COR-L47 (cell line): ENCODE measurements around the gene PCDHGA10.
"Not testable (repeated sequence)": the region's sequence is repeated elsewhere in the genome, so short reads cannot be mapped to it uniquely, and the experiment has no call there.

Experiments
- DNase-seq: peaks from one replicate; lab custom pipeline; 2025; lab: John Stamatoyannopoulos, UW

Gene PCDHGA10

GRCh38 chr5:141412854-141413539 lies at the start of gene PCDHGA10:
Gene PCDHGA10 (plus strand): TSS chr5:141412987. CDS start chr5:141413176, 189 bp downstream.
- DNase-seq, result no peak

DNA sequence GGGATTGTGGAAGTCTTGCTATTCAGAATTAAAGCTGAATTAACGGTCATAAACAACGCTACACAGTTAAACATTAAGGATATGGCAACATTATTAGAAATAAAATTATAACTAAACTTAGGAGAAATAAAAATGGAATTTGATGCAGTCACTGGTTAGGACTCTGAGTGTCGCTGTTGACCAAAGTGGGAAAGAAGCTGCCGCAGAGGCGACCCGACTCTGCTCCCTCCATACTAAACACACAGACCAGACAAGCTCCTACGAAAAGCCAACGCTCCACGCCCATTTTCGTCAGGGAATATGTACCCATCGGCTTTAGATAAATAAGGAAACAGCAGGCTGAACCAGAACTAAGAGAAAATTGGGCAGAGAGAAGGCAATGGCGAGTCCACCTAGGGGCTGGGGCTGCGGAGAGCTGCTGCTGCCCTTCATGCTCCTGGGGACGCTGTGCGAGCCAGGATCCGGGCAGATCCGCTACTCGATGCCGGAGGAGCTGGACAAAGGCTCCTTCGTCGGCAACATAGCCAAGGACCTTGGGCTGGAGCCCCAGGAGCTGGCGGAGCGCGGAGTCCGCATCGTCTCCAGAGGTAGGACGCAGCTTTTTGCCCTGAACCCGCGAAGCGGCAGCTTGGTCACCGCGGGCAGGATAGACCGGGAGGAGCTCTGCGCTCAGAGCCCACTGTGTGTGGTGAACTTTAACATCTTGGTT lies 48.7 kb upstream of the PCDHGA10 start, which contains the start of gene PCDHGA5:
Gene PCDHGA5 (plus strand): TSS at position 211 of the 709 bp plus-strand sequence. CDS start 169 bp downstream, at position 380.
- no peak for DNase-seq

- no peak for DNase-seq
These were observed 46.5 kb upstream of the PCDHGA10 start for GRCh38 chr5:141366016-141366896.

DNA sequence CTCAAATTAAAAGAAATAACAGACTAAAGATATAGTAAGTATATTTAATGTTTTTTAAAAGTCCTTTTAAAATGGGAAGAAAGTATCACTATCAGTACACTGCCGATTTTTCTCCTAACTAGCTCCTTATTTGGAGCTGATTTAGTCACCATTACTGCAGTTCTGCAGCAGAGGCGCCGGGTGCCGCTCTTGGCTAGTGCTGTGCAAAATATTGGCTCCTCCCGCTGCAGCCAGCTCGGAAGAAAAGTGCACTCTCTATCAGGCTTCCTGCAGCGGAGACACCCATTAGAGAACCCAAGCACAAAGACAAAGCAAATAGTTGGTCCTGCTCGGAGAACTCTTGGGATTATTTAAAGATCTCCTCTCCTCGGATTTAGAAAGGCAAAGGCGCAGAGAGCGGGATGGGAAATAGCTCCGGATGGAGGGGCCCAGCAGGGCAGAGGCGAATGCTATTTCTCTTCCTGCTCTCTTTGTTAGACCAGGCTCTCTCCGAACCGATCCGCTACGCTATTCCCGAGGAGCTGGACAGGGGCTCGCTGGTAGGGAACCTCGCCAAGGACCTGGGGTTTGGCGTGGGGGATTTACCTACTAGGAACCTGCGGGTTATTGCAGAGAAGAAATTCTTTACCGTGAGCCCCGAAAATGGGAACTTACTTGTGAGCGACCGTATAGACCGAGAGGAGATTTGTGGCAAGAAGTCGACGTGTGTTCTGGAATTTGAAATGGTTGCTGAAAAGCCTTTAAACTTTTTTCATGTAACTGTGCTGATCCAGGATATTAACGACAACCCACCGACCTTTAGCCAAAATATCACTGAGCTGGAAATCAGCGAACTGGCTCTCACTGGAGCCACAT lies 42.6 kb upstream of the PCDHGA10 start, which contains the start of gene PCDHGB3:
Gene PCDHGB3 (plus strand): TSS at position 249 of the 855 bp plus-strand sequence. CDS start 153 bp downstream, at position 402.
- DNase-seq, result no peak

GRCh38 chr5:141371572-141372475 lies 41.0 kb upstream of the PCDHGA10 start:
- DNase-seq, result no peak

DNA sequence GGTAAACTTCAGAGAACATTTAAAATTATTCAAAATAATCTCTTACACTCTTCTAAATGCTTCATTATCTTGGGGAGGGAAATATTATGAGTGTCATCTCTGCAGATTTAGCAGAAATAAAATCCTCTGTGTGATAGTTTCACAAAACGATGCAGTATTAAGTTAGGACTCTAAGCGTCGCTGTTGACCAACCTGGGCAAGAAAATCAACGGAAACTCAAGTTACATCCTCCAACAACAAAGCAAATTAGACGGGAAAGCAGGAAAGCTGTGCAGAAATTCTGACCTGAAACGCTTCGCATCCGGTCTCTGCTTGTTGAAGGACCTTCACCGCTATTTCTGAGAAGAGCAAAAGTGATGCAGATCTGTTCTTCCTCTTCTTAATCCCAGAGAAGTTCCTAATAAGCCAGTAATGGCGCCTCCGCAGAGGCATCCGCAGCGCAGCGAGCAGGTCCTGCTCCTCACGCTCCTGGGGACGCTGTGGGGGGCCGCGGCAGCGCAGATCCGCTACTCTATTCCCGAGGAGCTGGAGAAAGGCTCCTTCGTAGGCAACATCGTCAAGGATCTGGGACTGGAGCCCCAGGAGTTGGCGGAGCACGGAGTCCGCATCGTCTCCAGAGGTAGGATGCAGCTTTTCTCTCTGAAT lies 39.0 kb upstream of the PCDHGA10 start, which contains the start of gene PCDHGA6:
Gene PCDHGA6 (plus strand): TSS at position 219 of the 645 bp plus-strand sequence. CDS start 193 bp downstream, at position 412.
- no peak for DNase-seq

GRCh38 chr5:141374627-141375026 lies 38.2 kb upstream of the PCDHGA10 start:
- DNase-seq, result no peak

GRCh38 chr5:141375444-141376155 lies 37.2 kb upstream of the PCDHGA10 start:
- DNase-seq, result not testable (repeated sequence)

DNA sequence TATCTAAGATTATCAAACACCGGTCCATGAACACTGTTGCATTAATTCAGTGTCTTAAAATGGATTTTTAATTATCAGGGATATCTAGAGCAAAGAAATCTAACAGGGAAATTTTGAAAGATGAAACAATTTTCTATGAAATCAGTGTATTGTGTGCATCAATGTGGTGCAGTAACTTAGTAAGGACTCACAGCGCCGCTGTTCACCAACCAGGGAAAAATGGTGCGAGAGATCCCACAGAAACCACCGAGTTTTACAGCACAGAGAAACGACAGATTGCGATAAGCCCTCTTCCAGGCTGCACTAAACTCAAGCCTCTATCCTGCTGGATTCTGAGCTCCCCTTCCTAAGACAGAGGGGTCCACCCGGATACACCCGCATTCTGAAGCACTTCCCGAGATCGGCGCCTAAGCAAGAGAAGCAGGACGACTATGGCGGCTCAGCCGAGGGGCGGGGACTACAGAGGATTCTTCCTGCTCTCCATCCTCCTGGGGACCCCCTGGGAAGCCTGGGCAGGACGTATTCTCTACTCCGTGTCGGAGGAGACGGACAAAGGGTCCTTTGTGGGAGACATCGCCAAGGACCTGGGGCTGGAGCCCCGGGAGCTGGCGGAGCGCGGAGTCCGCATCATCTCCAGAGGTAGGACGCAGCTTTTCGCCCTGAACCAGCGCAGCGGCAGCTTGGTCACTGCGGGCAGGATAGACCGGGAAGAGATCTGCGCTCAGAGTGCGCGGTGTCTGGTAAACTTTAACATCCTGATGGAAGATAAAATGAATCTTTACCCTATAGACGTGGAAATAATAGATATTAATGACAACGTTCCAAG lies 30.1 kb upstream of the PCDHGA10 start, which contains the start of gene PCDHGA7:
Gene PCDHGA7 (plus strand): TSS at position 274 of the 826 bp plus-strand sequence. CDS start 158 bp downstream, at position 432.
- no peak for DNase-seq

DNA sequence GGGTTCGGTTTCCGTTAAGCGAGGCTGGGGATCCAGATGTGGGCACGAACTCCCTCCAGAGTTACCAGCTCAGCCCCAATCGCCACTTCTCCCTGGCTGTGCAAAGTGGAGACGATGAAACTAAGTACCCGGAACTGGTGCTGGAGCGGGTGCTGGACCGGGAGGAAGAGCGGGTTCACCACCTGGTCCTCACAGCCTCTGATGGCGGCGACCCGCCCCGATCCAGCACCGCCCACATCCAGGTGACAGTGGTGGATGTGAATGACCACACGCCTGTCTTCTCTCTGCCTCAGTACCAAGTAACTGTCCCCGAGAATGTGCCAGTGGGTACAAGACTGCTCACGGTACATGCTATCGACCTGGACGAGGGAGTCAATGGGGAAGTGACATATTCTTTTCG lies 29.4 kb upstream of the PCDHGA10 start:
- no peak for DNase-seq

GRCh38 chr5:141384471-141385267 lies 28.1 kb upstream of the PCDHGA10 start:
- no peak for DNase-seq

- not testable (repeated sequence) for DNase-seq
These were observed 25.1 kb upstream of the PCDHGA10 start, which contains the start of gene PCDHGB4 for GRCh38 chr5:141387557-141388311. Gene PCDHGB4 (plus strand): TSS chr5:141387698. CDS start chr5:141387885, 187 bp downstream.

GRCh38 chr5:141388661-141389060 lies 24.1 kb upstream of the PCDHGA10 start:
- DNase-seq, result no peak

DNA sequence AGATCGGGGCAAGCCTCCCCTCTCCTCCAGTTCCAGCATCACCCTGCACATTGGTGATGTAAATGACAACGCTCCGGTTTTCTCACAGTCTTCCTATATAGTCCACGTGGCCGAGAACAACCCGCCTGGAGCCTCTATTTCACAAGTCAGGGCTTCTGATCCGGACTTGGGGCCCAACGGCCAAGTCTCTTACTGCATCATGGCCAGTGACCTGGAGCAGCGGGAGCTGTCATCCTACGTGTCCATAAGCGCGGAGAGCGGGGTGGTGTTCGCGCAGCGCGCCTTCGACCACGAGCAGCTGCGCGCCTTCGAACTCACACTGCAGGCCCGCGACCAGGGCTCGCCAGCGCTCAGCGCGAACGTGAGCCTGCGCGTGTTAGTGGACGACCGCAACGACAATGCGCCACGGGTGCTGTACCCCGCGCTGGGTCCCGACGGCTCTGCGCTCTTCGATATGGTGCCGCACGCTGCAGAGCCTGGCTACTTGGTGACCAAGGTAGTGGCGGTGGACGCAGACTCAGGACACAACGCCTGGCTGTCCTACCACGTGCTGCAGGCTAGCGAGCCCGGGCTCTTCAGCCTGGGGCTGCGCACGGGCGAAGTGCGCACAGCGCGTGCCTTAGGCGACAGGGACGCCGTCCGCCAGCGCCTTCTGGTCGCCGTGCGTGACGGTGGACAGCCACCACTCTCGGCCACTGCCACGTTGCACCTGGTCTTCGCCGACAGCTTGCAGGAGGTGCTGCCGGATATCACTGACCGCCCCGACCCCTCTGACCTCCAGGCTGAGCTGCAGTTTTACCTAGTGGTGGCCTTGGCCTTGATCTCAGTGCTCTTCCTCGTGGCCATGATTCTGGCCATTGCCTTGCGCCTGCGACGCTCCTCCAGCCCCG lies 23.4 kb upstream of the PCDHGA10 start:
- no peak for DNase-seq
